Lung (tissue), 12 donors: Measurements from ENCODE around the gene ABHD10. TPM values are rescaled to one million over a fixed set of nuclear protein-coding genes. Genes with fewer than 3 reads are reported as not detected.
A peak's percentile ranks its signal among the peaks of the same experiment; 100 is the strongest.

Source experiments
- ATAC-seq: fragments of 200-7000 bp; cut with Tn5 transposase; one replicate; pipeline ENCODE4 v1.9.1; 2020; ENCODE audit warnings: moderate number of reproducible peaks; ENCODE audit not compliant: insufficient read depth, low FRiP score
- DNase-seq, 3 donors: peaks; one replicate each; pipeline ENCODE4 v3.0.0-alpha.2; 2013 to 2017
- H3K27ac ChIP-seq, 2 donors: one replicate each; pipeline ENCODE4 v1.5.1; 2013; ENCODE audit warnings: mild to moderate bottlenecking in 2 of 2, moderate library complexity in 2 of 2, control low read depth in 1 of 2, inconsistent platforms in 1 of 2, low read depth in 1 of 2, low read length in 1 of 2
- H3K27me3 ChIP-seq, 3 donors: one replicate each; pipeline ENCODE4 v1.5.1; 2013; ENCODE audit warnings: low read length in 2 of 3; ENCODE audit not compliant: control insufficient read depth in 3 of 3, insufficient read depth in 3 of 3
- H3K36me3 ChIP-seq, 4 donors: one replicate each; pipeline ENCODE4 v1.5.1; 2013; ENCODE audit warnings: low read length in 4 of 4, mild to moderate bottlenecking in 1 of 4, moderate library complexity in 1 of 4; ENCODE audit not compliant: control insufficient read depth in 4 of 4, insufficient read depth in 4 of 4
- H3K4me1 ChIP-seq, 5 donors: one replicate each; pipeline ENCODE4 v1.5.1; 2013; ENCODE audit warnings: low read length in 5 of 5, mild to moderate bottlenecking in 2 of 5, moderate library complexity in 1 of 5; ENCODE audit not compliant: control insufficient read depth in 5 of 5, insufficient read depth in 5 of 5
- H3K4me3 ChIP-seq: one replicate; pipeline ENCODE4 v1.5.1; 2013; ENCODE audit warnings: mild to moderate bottlenecking, control low read depth, moderate library complexity
- H3K9ac ChIP-seq, 2 donors: one replicate each; pipeline ENCODE4 v1.5.1; 2013; ENCODE audit warnings: low read length in 2 of 2, control low read depth in 1 of 2; ENCODE audit not compliant: insufficient read depth in 1 of 2
- H3K9me3 ChIP-seq, 4 donors: one replicate each; pipeline ENCODE4 v1.5.1; 2013; ENCODE audit warnings: low read length in 3 of 4, mild to moderate bottlenecking in 1 of 4, moderate library complexity in 1 of 4; ENCODE audit not compliant: control insufficient read depth in 4 of 4, insufficient read depth in 3 of 4
- WGBS, 2 donors: extraction: QIAGEN DNeasy Blood & Tissue Kit; methylation state at CpG; one replicate each; pipeline ENCODE4 v1.1.7; 2013; 5-methylcytosine and 5-hydroxymethylcytosine counted together
- polyA plus RNA-seq, 2 donors: library from polyadenylated mRNA; stranded (reverse); fragments of 200-250 nt; gene quantifications; one replicate each; pipeline ENCODE4 v1.2.1, GENCODE V29; 2013
- total RNA-seq, 2 donors: library from RNA; depleted of rRNA in 1 of 2; stranded (reverse); fragments of >200 nt in 1 of 2; gene quantifications; one replicate each; pipeline ENCODE4 v1.2.1, GENCODE V29; 2014 to 2021
- TF ChIP-seq, protein P1 (sequence below): IDR thresholded peaks from 2 replicates; pipeline ENCODE4 v1.5.1; 2012; ENCODE audit warnings: mild to moderate bottlenecking; ENCODE audit errors: control extremely low read depth, extremely low read depth
- donor health status: control.
- donor health status: control.
- donor health status: Bipolar disorder and iron deficiency.
- donor health status: healthy.
- donor health status: DM: yes; HTN: yes; CAD: no.

ABHD10 gene
- total and polyA plus RNA-seq, 4 donors, result 10.6 to 52.1 (median 23.0) TPM

DNA sequence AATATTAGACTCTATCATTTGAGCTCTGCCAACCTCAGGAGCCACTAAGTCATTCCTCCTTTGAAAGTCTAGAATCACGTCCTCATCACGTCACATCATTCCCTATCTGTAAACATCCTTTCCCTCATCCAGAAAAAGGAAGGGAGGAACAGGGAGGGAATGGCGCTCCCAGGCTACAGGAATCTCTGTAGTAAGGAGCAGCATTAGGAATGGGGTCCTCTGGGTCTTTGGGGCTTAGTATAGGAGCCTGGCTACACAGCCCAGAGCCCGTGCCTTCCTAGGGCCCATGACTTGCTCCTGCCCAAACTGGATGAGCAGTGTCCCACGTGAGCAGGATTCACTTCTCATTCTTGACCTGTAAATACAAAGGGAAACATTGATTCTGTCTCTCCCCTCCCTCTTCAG is 21.5 kb downstream of the ABHD10 start:
- DNase-seq, result peak in 1 of 3 donors; percentile 50
- Histone ChIP-seq H3K4me3 (no peak overlapping the region), H3K36me3 (peaks cover 0 to under 1% (median 0%) of the 10 kb centered on the region in 4 donors), H3K4me1 (peaks cover 0 to 41% (median 7%) of the 10 kb centered on the region in 5 donors), H3K9me3 (no peaks in the 10 kb centered on the region), H3K27me3 (no peaks in the 10 kb centered on the region), H3K27ac (no peak overlapping the region), H3K9ac (no peak overlapping the region)
- 78 to 86% methylated on average over 5 of the region's 5 CpGs for WGBS, 2 donors
- TF ChIP-seq, protein P1, sequence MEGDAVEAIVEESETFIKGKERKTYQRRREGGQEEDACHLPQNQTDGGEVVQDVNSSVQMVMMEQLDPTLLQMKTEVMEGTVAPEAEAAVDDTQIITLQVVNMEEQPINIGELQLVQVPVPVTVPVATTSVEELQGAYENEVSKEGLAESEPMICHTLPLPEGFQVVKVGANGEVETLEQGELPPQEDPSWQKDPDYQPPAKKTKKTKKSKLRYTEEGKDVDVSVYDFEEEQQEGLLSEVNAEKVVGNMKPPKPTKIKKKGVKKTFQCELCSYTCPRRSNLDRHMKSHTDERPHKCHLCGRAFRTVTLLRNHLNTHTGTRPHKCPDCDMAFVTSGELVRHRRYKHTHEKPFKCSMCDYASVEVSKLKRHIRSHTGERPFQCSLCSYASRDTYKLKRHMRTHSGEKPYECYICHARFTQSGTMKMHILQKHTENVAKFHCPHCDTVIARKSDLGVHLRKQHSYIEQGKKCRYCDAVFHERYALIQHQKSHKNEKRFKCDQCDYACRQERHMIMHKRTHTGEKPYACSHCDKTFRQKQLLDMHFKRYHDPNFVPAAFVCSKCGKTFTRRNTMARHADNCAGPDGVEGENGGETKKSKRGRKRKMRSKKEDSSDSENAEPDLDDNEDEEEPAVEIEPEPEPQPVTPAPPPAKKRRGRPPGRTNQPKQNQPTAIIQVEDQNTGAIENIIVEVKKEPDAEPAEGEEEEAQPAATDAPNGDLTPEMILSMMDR, result no peak
- ATAC-seq, result no peak

DNA sequence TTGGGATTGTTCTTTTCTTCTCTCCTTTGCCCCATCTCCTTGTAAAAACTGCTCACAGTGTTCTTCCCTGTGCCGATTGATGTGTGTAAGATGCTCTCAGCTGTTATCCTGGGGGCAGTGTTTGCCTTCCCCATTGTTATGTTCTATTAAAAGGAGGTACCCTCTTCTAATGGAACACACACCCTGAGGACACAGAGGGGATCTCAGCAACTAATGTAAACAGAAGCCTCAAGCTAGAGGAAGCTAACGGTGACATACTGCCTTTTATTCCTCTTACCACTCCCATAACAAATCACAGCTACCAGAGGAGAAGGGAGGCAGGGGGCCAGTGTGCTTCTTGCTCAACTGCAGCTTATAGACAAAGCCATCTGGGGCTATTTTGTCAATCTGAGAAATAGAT is 22.1 kb downstream of the ABHD10 start:
- ATAC-seq, result no peak
- WGBS, 2 donors, result 65 to 72% methylated on average over 2 of the region's 2 CpGs
- H3K4me3 ChIP-seq, result no peak overlapping the region

DNA sequence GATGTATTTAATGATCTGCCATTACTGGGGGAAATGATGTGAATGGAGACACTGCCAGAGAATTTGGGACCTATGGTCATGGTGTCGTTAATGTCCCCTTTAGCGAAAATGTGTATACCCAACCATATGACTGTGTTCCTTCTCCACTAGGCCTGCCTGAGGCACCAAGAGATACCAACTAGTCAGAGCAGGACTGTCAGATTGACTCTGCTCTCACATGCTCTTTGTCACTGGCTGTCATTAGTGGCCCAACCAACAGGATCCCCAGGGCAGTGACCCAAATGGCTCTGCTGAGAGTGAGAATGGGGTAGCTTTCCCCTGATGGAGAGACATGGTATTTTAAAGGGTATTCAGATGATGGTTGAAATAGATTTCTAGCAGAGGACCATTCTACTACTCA is 22.7 kb downstream of the ABHD10 start:
- 96 to 97% methylated on average over 2 of the region's 2 CpGs for WGBS, 2 donors
- TF ChIP-seq, protein P1, result no peak
- H3K9me3 ChIP-seq, result no peaks in the 10 kb centered on the region
- peaks cover 0 to 45% (median 7%) of the 10 kb centered on the region in 5 donors for H3K4me1 ChIP-seq
- no peak for DNase-seq
- H3K36me3 ChIP-seq, result no peaks in the 10 kb centered on the region
- no peak overlapping the region for H3K9ac ChIP-seq
- no peaks in the 10 kb centered on the region for H3K27me3 ChIP-seq
- ATAC-seq, result no peak
- no peak overlapping the region for H3K4me3 ChIP-seq
- H3K27ac ChIP-seq, result no peak overlapping the region

More for the DNA sequence above, 22.1 kb downstream of the ABHD10 start:
- DNase-seq, result peak in 1 of 3 donors; percentile 29
- Histone ChIP-seq H3K36me3 (no peaks in the 10 kb centered on the region), H3K4me1 (peaks cover 0 to 41% (median 7%) of the 10 kb centered on the region in 5 donors), H3K27me3 (no peaks in the 10 kb centered on the region), H3K9me3 (no peaks in the 10 kb centered on the region), H3K27ac (no peak overlapping the region), H3K9ac (no peak overlapping the region)
- TF ChIP-seq, protein P1, result no peak
